Measurements from ENCODE around the gene PVR.
"Not testable (repeated sequence)": the region's sequence is repeated elsewhere in the genome, so short reads cannot be mapped to it uniquely, and the experiment has no call there.

The PVR gene

DNA sequence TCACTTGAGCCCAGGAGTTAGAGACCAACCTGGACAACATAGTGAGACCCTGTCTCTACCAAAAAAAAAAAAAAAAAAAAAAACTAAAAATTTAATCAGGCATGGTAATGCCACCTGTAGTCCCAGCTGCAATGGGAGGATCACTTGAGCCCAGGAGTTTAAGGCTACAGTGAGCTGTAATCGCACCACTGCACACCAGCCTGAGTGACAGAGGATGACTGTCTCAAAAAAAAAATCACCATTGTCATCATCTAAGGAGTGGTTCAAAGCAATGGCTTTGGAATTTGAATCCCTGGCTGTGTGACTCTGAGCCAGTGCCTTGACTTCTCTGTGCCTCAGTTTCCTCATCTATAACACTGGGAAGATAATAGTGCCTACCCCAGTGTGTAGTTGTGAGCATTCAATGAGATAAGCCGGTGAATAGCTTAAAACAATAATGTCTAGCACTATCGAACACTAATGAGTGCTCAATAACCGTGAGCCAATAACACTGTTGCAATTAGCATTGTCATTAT, 18.8 kb upstream of the PVR start:
- in situ Hi-C loops (cut with MboI; ENCODE audit: low sequenced_read_pairs, unreplicated experiment) = no loop called here
- no peak for DNase-seq (ENCODE audit: low spot score)
- TF ChIP-seq, protein P1, sequence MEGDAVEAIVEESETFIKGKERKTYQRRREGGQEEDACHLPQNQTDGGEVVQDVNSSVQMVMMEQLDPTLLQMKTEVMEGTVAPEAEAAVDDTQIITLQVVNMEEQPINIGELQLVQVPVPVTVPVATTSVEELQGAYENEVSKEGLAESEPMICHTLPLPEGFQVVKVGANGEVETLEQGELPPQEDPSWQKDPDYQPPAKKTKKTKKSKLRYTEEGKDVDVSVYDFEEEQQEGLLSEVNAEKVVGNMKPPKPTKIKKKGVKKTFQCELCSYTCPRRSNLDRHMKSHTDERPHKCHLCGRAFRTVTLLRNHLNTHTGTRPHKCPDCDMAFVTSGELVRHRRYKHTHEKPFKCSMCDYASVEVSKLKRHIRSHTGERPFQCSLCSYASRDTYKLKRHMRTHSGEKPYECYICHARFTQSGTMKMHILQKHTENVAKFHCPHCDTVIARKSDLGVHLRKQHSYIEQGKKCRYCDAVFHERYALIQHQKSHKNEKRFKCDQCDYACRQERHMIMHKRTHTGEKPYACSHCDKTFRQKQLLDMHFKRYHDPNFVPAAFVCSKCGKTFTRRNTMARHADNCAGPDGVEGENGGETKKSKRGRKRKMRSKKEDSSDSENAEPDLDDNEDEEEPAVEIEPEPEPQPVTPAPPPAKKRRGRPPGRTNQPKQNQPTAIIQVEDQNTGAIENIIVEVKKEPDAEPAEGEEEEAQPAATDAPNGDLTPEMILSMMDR (IDR thresholded peaks at IDR 0.05; ENCODE audit: borderline replicate concordance, control extremely low read depth, extremely low read depth, insufficient read depth, missing control alignments) = no peak

GRCh38 chr19:44625637-44626036, 18.1 kb upstream of the PVR start:
- in situ Hi-C loops (cut with MboI; ENCODE audit: low sequenced_read_pairs, unreplicated experiment); DNase-seq (ENCODE audit: low spot score): not testable (repeated sequence)

DNA sequence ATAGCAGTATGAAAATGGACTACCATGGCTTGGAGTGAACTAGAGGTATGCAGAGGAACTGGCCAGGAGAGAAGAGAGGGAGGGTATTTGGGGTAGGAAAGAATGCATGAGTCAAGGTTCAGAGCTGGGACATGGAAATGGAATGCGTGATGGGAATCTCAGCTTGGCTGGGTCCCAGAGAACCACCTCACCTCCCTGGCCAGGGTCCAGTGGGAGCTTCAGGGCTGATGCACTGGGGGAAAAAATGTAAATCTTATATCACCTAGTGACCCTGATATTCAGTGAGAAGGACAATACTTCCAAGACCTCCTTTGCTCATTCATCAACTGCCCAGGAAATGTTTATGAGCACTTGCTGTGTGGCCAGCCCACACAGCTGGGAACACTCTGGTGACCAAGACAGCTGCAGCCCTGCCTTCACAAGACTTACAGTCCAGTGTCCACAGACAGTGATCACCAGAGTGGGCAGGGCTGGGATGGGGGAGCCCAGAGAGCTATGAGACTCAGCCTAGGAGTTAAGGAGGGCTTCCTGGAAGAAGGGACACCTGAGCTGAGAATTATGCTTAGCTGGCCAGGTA, 17.6 kb upstream of the PVR start:
- no peak for DNase-seq (ENCODE audit: low spot score)
- TF ChIP-seq, protein P1 (IDR thresholded peaks at IDR 0.05; ENCODE audit: borderline replicate concordance, control extremely low read depth, extremely low read depth, insufficient read depth, missing control alignments) = no peak
- in situ Hi-C loops (cut with MboI; ENCODE audit: low sequenced_read_pairs, unreplicated experiment) = no loop called here

- in situ Hi-C loops (cut with MboI; ENCODE audit: low sequenced_read_pairs, unreplicated experiment) = no loop called here
- TF ChIP-seq, protein P1 (IDR thresholded peaks at IDR 0.05; ENCODE audit: borderline replicate concordance, control extremely low read depth, extremely low read depth, insufficient read depth, missing control alignments) = no peak
Measured at GRCh38 chr19:44627631-44628030, 16.1 kb upstream of the PVR start.

DNA sequence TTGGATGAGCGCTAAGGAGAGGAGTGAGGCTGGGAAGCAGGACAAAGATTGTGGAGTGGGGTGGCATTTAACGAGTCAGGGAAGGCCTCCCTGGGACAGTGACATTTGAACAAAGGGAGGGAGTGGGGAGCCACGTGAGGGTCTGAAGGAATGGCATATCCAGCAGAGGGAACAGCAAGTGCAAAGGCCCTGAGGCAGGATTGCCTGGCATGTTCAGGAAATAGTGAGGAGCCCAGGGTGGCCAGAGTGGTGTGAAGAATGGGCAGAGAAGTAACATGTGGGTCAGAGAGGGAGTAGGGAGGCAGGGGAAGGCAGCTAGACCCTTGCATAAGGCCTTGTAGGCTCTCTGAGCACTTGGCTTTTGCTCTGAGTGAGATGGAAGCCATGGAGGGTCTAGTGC, 14.9 kb upstream of the PVR start:
- in situ Hi-C loops (cut with MboI; ENCODE audit: low sequenced_read_pairs, unreplicated experiment) = no loop called here
- TF ChIP-seq, protein P1 (IDR thresholded peaks at IDR 0.05; ENCODE audit: borderline replicate concordance, control extremely low read depth, extremely low read depth, insufficient read depth, missing control alignments) = no peak
- no peak for DNase-seq (ENCODE audit: low spot score)

More at GRCh38 chr19:44627631-44628030, 16.1 kb upstream of the PVR start:
- no peak for DNase-seq (ENCODE audit: low spot score)

GRCh38 chr19:44631611-44632010, 12.1 kb upstream of the PVR start:
- DNase-seq (ENCODE audit: low spot score); in situ Hi-C loops (cut with MboI; ENCODE audit: low sequenced_read_pairs, unreplicated experiment): not testable (repeated sequence)

- in situ Hi-C loops (cut with MboI; ENCODE audit: low sequenced_read_pairs, unreplicated experiment); DNase-seq (ENCODE audit: low spot score): not testable (repeated sequence)
Measured at GRCh38 chr19:44634058-44634457, 9.7 kb upstream of the PVR start.

DNA sequence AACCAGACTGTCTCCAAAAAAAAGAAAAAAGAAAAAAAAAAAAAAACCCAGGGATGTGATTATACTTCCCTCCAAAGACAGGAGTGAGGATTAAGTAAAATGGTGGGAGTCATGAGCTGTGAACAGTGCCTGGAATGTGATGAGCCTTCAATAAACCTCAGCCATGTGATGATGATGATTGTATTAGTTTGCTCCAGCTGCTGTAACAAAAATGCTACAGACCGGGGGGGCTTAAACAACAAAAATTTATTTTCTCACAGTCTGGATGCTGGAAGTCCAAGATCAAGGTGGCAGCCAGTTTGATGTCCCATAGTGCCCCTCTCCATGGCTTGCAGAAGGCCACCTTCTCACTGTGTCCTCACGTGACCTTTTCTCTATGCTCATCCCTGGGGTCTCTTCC, 8.9 kb upstream of the PVR start:
- TF ChIP-seq, protein P1 (IDR thresholded peaks at IDR 0.05; ENCODE audit: borderline replicate concordance, control extremely low read depth, extremely low read depth, insufficient read depth, missing control alignments) = no peak
- no peak for DNase-seq (ENCODE audit: low spot score)
- in situ Hi-C loops (cut with MboI; ENCODE audit: low sequenced_read_pairs, unreplicated experiment) = no loop called here
